GM12874 (cell line): ENCODE results near the gene DDRGK1.

Experiments used
- TF ChIP-seq, protein P1 (sequence below): IDR thresholded peaks from 2 replicates; pipeline ENCODE4 v1.5.1; 2011; ENCODE audit warnings: low read depth, mild to moderate bottlenecking, control low read depth, low read length, moderate library complexity; ENCODE audit not compliant: insufficient read depth

The DDRGK1 gene

DNA sequence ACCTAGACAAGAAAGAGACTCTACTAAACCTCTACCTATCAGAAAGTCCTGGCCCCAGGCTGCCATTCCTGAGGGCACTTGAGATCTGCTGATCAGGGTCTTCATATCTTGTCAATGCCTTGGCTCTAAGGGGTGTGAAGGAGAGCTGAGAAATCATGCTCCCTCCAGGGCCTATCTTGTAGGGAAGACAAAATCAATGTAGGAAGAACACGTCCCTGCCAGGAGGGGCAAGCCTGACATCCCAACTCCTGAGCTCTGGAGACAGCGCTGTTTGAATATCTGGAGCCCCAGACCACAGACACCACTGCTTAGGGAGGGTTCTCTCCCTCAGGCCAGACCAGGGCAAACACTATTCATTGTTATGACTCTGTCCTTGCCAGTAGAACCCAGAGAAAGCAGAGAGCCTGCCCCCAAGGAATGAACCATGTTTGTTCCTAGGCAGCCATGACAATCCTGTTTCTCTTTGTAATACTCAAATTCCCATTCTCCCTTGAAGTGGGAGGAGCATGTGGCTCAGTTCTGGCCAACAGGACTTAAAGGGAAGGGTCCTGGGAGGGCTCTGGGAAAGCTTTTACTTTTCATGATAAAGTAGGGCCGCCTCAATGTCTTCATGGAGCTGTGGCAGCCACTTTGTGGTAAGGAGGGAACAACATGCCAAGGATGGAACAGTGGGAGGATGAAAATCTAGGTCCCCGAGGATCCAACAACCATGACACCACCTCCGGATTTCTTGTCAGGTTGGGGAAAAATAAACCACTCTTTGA, 43.0 kb downstream of the DDRGK1 start:
- TF ChIP-seq, protein P1, sequence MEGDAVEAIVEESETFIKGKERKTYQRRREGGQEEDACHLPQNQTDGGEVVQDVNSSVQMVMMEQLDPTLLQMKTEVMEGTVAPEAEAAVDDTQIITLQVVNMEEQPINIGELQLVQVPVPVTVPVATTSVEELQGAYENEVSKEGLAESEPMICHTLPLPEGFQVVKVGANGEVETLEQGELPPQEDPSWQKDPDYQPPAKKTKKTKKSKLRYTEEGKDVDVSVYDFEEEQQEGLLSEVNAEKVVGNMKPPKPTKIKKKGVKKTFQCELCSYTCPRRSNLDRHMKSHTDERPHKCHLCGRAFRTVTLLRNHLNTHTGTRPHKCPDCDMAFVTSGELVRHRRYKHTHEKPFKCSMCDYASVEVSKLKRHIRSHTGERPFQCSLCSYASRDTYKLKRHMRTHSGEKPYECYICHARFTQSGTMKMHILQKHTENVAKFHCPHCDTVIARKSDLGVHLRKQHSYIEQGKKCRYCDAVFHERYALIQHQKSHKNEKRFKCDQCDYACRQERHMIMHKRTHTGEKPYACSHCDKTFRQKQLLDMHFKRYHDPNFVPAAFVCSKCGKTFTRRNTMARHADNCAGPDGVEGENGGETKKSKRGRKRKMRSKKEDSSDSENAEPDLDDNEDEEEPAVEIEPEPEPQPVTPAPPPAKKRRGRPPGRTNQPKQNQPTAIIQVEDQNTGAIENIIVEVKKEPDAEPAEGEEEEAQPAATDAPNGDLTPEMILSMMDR: no peak

DNA sequence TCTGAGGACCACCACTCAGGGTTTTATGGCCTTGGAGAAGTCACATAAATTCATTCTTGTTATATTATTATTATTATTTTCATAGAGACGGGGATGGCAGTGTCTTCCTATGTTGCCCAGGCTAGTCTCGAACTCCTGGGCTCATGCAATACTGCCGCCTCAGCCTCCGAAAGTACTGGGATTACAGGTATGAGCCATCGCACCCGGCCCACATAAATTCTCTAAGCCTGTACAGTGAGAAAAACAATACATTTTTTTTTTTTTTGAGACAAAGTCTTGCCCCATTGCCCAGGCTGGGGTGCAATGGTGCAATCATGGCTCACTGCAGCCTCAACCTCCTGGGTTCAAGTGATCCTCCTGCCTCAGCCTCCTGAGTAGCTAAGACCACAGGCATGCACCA, 44.1 kb downstream of the DDRGK1 start:
- TF ChIP-seq, protein P1: no peak

DNA sequence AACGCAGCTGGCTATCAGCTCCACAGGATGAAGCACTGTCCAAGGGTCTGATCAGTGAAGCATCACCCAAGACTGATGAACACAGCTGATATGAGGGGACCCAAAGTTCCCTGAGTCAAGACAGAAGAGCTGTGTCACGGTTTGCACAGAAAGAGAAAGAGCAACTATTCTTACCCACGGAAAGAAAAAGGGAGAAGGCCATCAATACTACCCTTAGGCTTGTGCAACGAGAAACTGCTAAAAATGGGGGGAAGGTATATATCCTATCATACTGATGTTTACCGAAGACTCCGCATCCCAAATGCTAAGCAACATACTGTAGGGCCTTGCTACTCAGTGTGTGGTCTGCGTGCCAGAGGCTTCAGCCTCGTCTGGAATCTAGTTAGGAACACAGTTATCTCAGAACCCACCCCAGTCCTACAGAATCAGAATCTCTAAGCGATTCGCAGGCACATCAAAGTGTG, 45.5 kb downstream of the DDRGK1 start:
- TF ChIP-seq, protein P1: no peak

DNA sequence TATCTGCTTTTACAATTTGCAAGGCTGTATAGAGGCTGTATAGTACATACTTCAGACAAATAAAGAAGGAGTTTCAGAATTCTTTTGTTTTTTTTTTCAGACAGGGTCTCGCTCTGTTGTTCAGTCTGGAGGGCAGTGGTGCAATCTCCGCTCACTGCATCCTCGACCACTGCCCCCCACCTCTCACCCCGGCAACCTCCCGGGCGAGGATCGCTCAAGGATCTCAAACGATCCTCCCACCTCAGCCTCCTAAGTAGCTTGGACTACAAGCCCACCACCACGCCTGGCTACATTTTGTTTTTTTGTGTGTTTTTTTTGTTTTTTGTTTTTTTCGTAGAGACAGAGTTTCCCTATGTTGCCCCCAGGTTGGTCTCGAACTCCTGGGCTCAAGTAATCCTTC, 46.7 kb downstream of the DDRGK1 start:
- TF ChIP-seq, protein P1: no peak

DNA sequence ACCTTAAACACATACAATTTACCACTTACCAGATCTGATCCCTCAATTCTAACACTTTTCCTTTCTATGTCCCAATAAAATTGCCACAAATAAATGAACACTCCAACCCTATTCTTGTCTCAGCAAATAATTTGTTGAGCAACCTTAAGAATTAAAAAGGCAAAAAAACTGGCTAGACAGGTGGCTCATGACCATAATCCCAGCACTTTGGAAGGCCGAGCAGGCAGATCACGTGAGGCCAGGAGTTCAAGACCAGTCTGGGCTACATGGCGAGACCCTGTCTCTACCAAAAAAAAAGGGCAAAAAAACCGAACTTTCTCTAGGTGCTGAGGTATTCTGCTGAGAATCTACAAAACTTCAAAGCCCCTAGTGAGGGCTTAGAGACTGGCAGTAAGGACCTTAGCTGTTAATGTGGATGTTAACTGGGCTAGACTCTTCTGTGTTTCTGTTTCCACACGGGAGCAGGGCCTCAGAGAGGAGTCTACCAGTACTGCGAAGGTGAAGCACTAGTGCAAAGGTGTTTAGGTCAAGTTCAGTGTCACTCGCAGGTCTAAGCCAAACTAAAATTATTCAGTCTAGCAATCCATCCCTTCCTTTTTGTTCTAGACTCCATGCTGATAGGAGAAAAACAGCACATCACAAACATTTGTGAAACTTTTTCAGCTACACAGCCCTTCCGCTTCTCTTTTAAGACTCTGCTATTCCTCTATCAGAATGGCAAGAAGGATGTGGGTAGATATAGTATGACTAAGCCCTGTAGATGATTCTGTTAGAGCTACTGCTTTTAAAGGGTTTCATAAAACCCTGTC, 47.5 kb downstream of the DDRGK1 start:
- TF ChIP-seq, protein P1: no peak

DNA sequence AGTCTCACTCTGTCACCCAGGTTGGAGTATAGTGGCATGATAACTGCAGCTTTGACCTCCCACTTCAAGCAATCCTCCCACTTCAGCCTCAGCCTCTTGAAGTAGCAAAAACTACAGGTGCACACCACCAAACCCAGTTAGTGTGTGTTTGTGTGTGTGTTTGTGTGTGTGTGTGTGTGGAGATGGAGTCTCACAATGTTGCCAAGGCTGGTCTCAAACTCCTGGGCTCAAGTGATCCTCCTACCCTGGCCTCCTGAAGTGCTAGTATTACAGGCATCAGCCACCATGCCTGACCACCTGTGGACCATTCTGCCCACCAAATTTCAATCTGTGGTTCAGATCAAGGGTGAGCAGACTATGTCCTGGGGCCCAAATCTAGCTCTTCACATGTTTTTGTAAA, 53.6 kb downstream of the DDRGK1 start:
- TF ChIP-seq, protein P1: no peak

DNA sequence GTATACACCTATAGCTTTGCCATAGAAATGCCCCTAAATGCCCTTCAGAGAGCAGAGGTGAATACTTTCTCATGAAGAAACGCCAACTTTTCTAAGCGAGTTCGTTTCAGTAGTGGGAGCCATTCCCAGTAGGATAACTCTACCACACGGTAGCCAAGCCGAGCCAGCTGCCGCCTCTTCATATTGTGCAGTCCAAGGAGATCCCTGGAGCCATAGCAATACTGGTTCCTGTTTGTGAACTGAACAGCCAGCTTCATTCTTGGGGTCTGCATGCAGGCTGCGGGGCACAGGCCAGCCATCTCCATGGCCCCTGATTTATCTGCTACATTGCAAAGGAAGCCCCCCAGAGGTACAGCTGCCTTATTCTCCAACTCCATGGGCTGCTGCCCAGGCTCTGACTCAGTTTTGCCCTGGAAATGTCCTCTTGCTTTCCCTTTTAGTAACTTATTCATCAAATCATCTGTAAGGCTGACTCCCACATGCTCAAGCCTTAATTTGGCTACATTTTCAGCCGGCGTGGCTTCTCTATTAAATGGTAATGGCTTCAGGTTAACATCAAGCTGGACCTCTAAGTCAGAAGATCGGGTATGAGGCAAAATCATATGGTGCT, 57.6 kb downstream of the DDRGK1 start:
- TF ChIP-seq, protein P1: no peak
